SK-N-DZ (cell line): ENCODE data around the gene TREML1.
"Not testable (repeated sequence)": the region's sequence is repeated elsewhere in the genome, so short reads cannot be mapped to it uniquely, and the experiment has no call there.

ENCODE experiments used
- DNase-seq: peaks from one replicate; pipeline ENCODE4 v3.0.0-alpha.2; 2015; ENCODE audit warnings: low spot score

TREML1 gene

GRCh38 chr6:41147917-41148316 is 6.2 kb downstream of the TREML1 start:
- DNase-seq = no peak

- DNase-seq = no peak
Measured at GRCh38 chr6:41136911-41137310, 17.2 kb downstream of the TREML1 start.

- DNase-seq = no peak
Measured at GRCh38 chr6:41135062-41135832, 18.9 kb downstream of the TREML1 start.

- no peak for DNase-seq
Measured at GRCh38 chr6:41132254-41132653, 21.9 kb downstream of the TREML1 start.

- no peak for DNase-seq
Measured at GRCh38 chr6:41125282-41125681, 28.9 kb downstream of the TREML1 start.

- no peak for DNase-seq
Measured at GRCh38 chr6:41122918-41123317, 31.2 kb downstream of the TREML1 start.

- DNase-seq = no peak
Measured at GRCh38 chr6:41122373-41122772, 31.8 kb downstream of the TREML1 start.

- no peak for DNase-seq
Measured at GRCh38 chr6:41120058-41120457, 34.1 kb downstream of the TREML1 start.

- DNase-seq = no peak
Measured at GRCh38 chr6:41119508-41119907, 34.6 kb downstream of the TREML1 start.

- not testable (repeated sequence) for DNase-seq
Measured at GRCh38 chr6:41115027-41115426, 39.1 kb downstream of the TREML1 start.

- DNase-seq = no peak
Measured at GRCh38 chr6:41111017-41111416, 43.1 kb downstream of the TREML1 start.

- no peak for DNase-seq
Measured at GRCh38 chr6:41103847-41104246, 50.3 kb downstream of the TREML1 start.

- no peak for DNase-seq
Measured at GRCh38 chr6:41100871-41101287, 53.3 kb downstream of the TREML1 start.
